ENCODE measurements around the gene USP49. TPM values are rescaled to one million over a fixed set of nuclear protein-coding genes. Genes with fewer than 3 reads are reported as not detected.

Gene USP49
- total and polyA plus RNA-seq, 2 of the 13 experiments (the other 11 are each of a cell fraction or from before 2014, with no cell fraction given), result 2.9 to 4.3 TPM

- DNase-seq (ENCODE audit: low spot score), result no peak
- intact Hi-C loops (cut with micrococcal nuclease; ENCODE audit: unreplicated experiment), result loop anchor here (5.0 kb wide), 1 partner anchor 156 kb away; the partner anchor contains the start of gene PRICKLE4
- in situ Hi-C loops (cut with HindIII; ENCODE audit: extremely low pct_ligation_motif_present, low pct_unique_long_range_greater_than_20kb), result loop anchor here (5.0 kb wide), 1 partner anchor 104 kb away; no protein-coding TSS in a partner anchor
- H3K36me3 ChIP-seq (replicated peaks in 1 of 2; ENCODE audit: control insufficient read depth in 1 of 2, insufficient read depth in 2 of 2, low read length in 2 of 2), result peaks cover 7 to 18% of the 10 kb centered on the region in 2 experiments
- peaks cover 7% of the 10 kb centered on the region; the same call in 1 of the 2 replicates for H4K20me1 ChIP-seq (ENCODE audit: insufficient read depth, low read length)
- POLR2A ChIA-PET, result interaction anchor here (7.4 kb wide), 1 partner anchor 17 kb away, joined by 45 read pairs; the partner anchor contains the start of genes BYSL and MED20
- no peak overlapping the region for H2AFZ ChIP-seq (ENCODE audit: low read length)
- H3K9me3 ChIP-seq (ENCODE audit: low read length), result no peaks in the 10 kb centered on the region
- no peaks in the 10 kb centered on the region for H3K79me2 ChIP-seq (ENCODE audit: insufficient read depth, low read length)
- H3K9ac ChIP-seq (ENCODE audit: insufficient read depth, low read depth, low read length), result no peak overlapping the region
- 98% methylated on average over 4 of the region's 4 CpGs for WGBS (ENCODE audit: low lambda C conversion rate)
- no peak overlapping the region for H3K4me3 ChIP-seq (replicated peaks in 1 of 3; ENCODE audit: insufficient read depth in 1 of 3, low read depth in 2 of 3, low read length in 3 of 3)
- no peak overlapping the region for H3K4me2 ChIP-seq (ENCODE audit: low read depth, low read length)
- CTCF ChIA-PET (ENCODE audit: low intra/inter-chr PET ratio, low total read pairs), result no interaction called here
- ATAC-seq, result no peak
- BruUV-seq (replicated peaks), result no TSS peak
- H3K4me1 ChIP-seq (ENCODE audit: insufficient read depth, low read length), result peaks cover 39% of the 10 kb centered on the region
- no peak for FAIRE-seq
- H3K27ac ChIP-seq (ENCODE audit: extremely low read length, insufficient read depth, low read length), result no peak overlapping the region
- no peaks in the 10 kb centered on the region for H3K27me3 ChIP-seq (ENCODE audit: control insufficient read depth in 1 of 2, insufficient read depth in 2 of 2, low read length in 2 of 2)
- no peak for TF ChIP-seq KIAA2018 (CRISPR knock-in tag; IDR thresholded peaks at IDR 0.05; ENCODE audit: borderline replicate concordance)
- no peak for TF ChIP-seq FOXJ3 (CRISPR knock-in tag; IDR thresholded peaks at IDR 0.05; ENCODE audit: borderline replicate concordance)
- TF ChIP-seq ZNF362 (CRISPR knock-in tag; IDR thresholded peaks at IDR 0.05; ENCODE audit: borderline replicate concordance), result no peak
- no peak for TF ChIP-seq ATRX (CRISPR knock-in tag; IDR thresholded peaks at IDR 0.05; ENCODE audit: borderline replicate concordance)
- no peak for TF ChIP-seq ZNF546 (CRISPR knock-in tag; conservative IDR thresholded peaks at IDR 0.05)
- TF ChIP-seq PLRG1 (conservative IDR thresholded peaks at IDR 0.05), result no peak
- no peak for TF ChIP-seq XBP1 (CRISPR knock-in tag; IDR thresholded peaks at IDR 0.05)
- TF ChIP-seq SMARCE1 (IDR thresholded peaks at IDR 0.05; ENCODE audit: borderline replicate concordance), result no peak
- no peak for TF ChIP-seq BCL3 (CRISPR knock-in tag; IDR thresholded peaks at IDR 0.05)
- TF ChIP-seq ZNF292 (CRISPR knock-in tag; IDR thresholded peaks at IDR 0.05; ENCODE audit: borderline replicate concordance, low read depth), result no peak
Measured at GRCh38 chr6:41937861-41938574, 42.8 kb upstream of the USP49 start.
